ENCODE data around the gene TMA7. TPM values are rescaled to one million over a fixed set of nuclear protein-coding genes. Genes with fewer than 3 reads are reported as not detected.

Gene TMA7
- total and polyA plus RNA-seq, 2 donors (not counting 3 experiments of a cell fraction or from before 2014, with no cell fraction given) = 137 to 306 TPM

DNA sequence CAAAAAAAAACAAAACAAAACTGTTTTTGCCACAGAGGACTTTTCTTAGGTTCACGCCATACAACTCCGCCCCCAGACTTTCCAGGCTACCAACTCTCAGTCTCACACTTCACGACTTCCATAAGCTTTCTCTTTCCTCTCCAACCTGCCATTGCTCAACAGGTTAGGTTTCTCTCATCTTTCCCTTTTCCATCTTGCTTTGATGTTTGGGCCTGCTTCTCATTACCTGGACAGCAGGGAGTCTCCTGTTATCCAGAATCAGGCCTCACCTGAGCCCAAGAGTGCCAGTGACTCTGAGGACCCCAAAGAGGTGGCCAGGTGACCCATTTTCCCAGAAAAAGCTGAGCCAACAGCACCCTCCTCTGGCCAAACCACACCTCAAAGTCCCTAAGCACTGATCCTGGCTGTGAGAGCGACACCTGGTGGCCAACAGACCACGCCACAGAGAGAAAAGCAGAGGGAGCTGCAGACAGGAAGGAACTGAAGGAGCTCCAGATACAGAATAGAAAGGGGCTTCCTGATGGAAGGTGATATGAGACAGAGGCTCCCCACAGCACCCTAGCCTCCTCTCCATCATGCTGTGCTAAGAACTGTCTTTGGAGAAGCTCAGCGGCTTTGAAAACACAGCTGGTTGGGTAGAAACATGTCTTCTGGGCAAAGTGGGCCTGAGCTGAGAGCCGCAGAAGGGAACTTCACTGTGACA, 4.1 kb upstream of the TMA7 start:
- peak; percentile 82 for DNase-seq (ENCODE audit: low read depth, low spot score)
- Histone ChIP-seq H3K4me2 (ENCODE audit: insufficient read depth, low read length) (no peak overlapping the region), H3K79me2 (ENCODE audit: control insufficient read depth, insufficient read depth, low read length) (peaks cover 10% of the 10 kb centered on the region), H3K9me1 (replicated peaks; ENCODE audit: control insufficient read depth, extremely low read depth, insufficient read depth, low read length) (no peaks in the 10 kb centered on the region), H3K9me3 (replicated peaks; ENCODE audit: control insufficient read depth, insufficient read depth, low read length) (no peaks in the 10 kb centered on the region), H2AFZ (ENCODE audit: low read depth, low read length) (no peak overlapping the region), H3K27ac (ENCODE audit: insufficient read depth, low read depth, low read length) (no peak overlapping the region), H3K27me3 (ENCODE audit: control insufficient read depth in 2 of 2, insufficient read depth in 2 of 2, low read length in 2 of 2) (no peaks in the 10 kb centered on the region), H3K36me3 (ENCODE audit: control insufficient read depth in 2 of 2, extremely low read depth in 1 of 2, insufficient read depth in 2 of 2, low read length in 2 of 2) (peaks cover 0 to 9% of the 10 kb centered on the region in 2 experiments), H3K4me1 (ENCODE audit: control insufficient read depth, extremely low read depth, insufficient read depth, low read length) (peaks cover 9% of the 10 kb centered on the region), H3K4me3 (replicated peaks in 1 of 3; ENCODE audit: insufficient read depth in 1 of 3, low read depth in 1 of 3, low read length in 3 of 3) (no peak overlapping the region), H4K20me1 (replicated peaks; ENCODE audit: control insufficient read depth, extremely low read depth, insufficient read depth, low read length) (no peaks in the 10 kb centered on the region), H3K9ac (replicated peaks; ENCODE audit: extremely low read depth, insufficient read depth, low read length) (no peak overlapping the region)
- FAIRE-seq = peak; percentile 94
- TF ChIP-seq, protein P1, sequence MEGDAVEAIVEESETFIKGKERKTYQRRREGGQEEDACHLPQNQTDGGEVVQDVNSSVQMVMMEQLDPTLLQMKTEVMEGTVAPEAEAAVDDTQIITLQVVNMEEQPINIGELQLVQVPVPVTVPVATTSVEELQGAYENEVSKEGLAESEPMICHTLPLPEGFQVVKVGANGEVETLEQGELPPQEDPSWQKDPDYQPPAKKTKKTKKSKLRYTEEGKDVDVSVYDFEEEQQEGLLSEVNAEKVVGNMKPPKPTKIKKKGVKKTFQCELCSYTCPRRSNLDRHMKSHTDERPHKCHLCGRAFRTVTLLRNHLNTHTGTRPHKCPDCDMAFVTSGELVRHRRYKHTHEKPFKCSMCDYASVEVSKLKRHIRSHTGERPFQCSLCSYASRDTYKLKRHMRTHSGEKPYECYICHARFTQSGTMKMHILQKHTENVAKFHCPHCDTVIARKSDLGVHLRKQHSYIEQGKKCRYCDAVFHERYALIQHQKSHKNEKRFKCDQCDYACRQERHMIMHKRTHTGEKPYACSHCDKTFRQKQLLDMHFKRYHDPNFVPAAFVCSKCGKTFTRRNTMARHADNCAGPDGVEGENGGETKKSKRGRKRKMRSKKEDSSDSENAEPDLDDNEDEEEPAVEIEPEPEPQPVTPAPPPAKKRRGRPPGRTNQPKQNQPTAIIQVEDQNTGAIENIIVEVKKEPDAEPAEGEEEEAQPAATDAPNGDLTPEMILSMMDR (IDR thresholded peaks at IDR 0.05; ENCODE audit: extremely low read depth in 1 of 2, insufficient read depth in 1 of 2, low read depth in 1 of 2, low read length in 2 of 2) = peak; percentile 100
- no peak for TF ChIP-seq EZH2 (IDR thresholded peaks at IDR 0.05; ENCODE audit: borderline replicate concordance, low read depth, low read length, severe bottlenecking)
- BruUV-seq (replicated peaks) = no TSS peak
- dilution Hi-C loops (cut with MboI; ENCODE audit: extremely low pct_ligation_motif_present, low sequenced_read_pairs) (no loop called here), intact Hi-C loops (cut with micrococcal nuclease) (loop anchor here (1.0 kb wide), 4 partner anchors 35 to 242 kb away; no protein-coding TSS in a partner anchor)
- CTCF ChIA-PET = interaction anchor here (0.6 to 10.4 kb wide), 92 partner anchors 9 to 914 kb away, joined by 3 to 723 read pairs (median 6); partner anchors contain the start of genes ATRIP, CAMP, CDC25A and CELSR3
- POLR2A ChIA-PET = interaction anchor here (0.5 to 1.5 kb wide), 4 partner anchors 11 to 423 kb away, joined by 3 to 7 read pairs (median 4); partner anchors contain the start of genes ATRIP and ZNF589

DNA sequence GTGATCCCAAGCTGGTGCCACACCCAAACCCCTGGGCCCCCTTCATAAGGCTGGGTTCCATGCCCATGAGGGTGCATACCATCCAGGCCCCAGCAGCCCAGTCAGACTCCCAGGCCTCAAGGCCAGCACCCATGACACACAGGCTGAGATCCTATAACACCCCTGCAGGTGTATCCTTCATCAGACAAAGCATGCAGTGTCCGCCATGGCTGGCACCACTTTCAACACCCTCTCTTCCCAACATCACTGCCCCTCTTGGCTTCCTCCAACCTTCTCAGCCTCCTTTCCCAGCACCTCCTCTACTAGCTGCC, 3.6 kb upstream of the TMA7 start:
- no peak overlapping the region for H3K9ac ChIP-seq (replicated peaks; ENCODE audit: extremely low read depth, insufficient read depth, low read length)
- dilution Hi-C loops (cut with MboI; ENCODE audit: extremely low pct_ligation_motif_present, low sequenced_read_pairs) = no loop called here
- POLR2A ChIA-PET = interaction anchor here (0.5 to 1.5 kb wide), 4 partner anchors 10 to 424 kb away, joined by 3 to 7 read pairs (median 4); partner anchors contain the start of genes ATRIP and ZNF589

More for the DNA sequence above, 3.6 kb upstream of the TMA7 start:
- Histone ChIP-seq H3K9me3 (replicated peaks; ENCODE audit: control insufficient read depth, insufficient read depth, low read length) (no peaks in the 10 kb centered on the region), H2AFZ (ENCODE audit: low read depth, low read length) (no peak overlapping the region), H3K4me1 (ENCODE audit: control insufficient read depth, extremely low read depth, insufficient read depth, low read length) (peaks cover 11% of the 10 kb centered on the region), H3K4me3 (replicated peaks in 1 of 3; ENCODE audit: insufficient read depth in 1 of 3, low read depth in 1 of 3, low read length in 3 of 3) (no peak overlapping the region), H3K27me3 (ENCODE audit: control insufficient read depth in 2 of 2, insufficient read depth in 2 of 2, low read length in 2 of 2) (no peaks in the 10 kb centered on the region), H3K9me1 (replicated peaks; ENCODE audit: control insufficient read depth, extremely low read depth, insufficient read depth, low read length) (no peaks in the 10 kb centered on the region), H3K79me2 (ENCODE audit: control insufficient read depth, insufficient read depth, low read length) (peaks cover 14% of the 10 kb centered on the region), H4K20me1 (replicated peaks; ENCODE audit: control insufficient read depth, extremely low read depth, insufficient read depth, low read length) (no peaks in the 10 kb centered on the region), H3K36me3 (ENCODE audit: control insufficient read depth in 2 of 2, extremely low read depth in 1 of 2, insufficient read depth in 2 of 2, low read length in 2 of 2) (peaks cover 0 to 9% of the 10 kb centered on the region in 2 experiments), H3K27ac (ENCODE audit: insufficient read depth, low read depth, low read length) (no peak overlapping the region), H3K4me2 (ENCODE audit: insufficient read depth, low read length) (no peak overlapping the region)
- DNase-seq (ENCODE audit: low read depth, low spot score) = no peak
- intact Hi-C loops (cut with micrococcal nuclease) = loop anchor here (1.0 kb wide), 4 partner anchors 35 to 242 kb away; no protein-coding TSS in a partner anchor
- no peak for FAIRE-seq
- no TSS peak for BruUV-seq (replicated peaks)
- CTCF ChIA-PET = interaction anchor here (0.6 to 10.4 kb wide), 90 partner anchors 10 to 914 kb away, joined by 3 to 723 read pairs (median 7); partner anchors contain the start of genes ATRIP, CAMP, CDC25A and CELSR3
- TF ChIP-seq MAX (IDR thresholded peaks at IDR 0.05; ENCODE audit: insufficient read depth, insufficient read length) = no peak

Measured in endothelial cell of umbilical vein (primary cell).